WI38 (cell line): Measurements from ENCODE around the gene EPHB1.
"Not testable (repeated sequence)": the region's sequence is repeated elsewhere in the genome, so short reads cannot be mapped to it uniquely, and the experiment has no call there.

Source experiments
- H3K4me3 ChIP-seq: 2 replicates; pipeline ENCODE4 v1.5.1; 2011; ENCODE audit warnings: low read depth, mild to moderate bottlenecking, control low read depth, low read length
- TF ChIP-seq, protein P1 (sequence below): IDR thresholded peaks from 2 replicates; pipeline ENCODE4 v1.5.1; 2012; ENCODE audit warnings: low read depth, mild to moderate bottlenecking, control low read depth, low read length

EPHB1 gene

DNA sequence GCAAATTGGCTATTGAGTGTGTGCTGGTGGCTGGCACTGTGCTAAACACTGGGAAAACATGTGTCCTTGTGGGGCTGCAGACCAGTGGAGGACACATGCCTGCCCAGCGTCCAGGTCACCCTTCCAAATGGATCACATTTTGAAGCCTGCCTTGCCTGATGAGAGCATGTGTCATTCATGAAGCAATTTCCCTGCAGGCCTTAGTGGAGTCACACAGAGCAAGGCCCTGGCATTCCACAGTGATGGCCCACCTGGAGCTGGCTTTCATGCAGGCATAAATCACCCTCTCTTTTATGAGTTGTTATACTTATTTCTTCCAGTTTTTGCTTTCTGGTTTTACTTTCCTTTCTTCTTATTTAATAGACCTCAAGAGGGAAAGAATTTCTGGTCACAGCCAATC is 219.5 kb downstream of the EPHB1 start:
- no peak overlapping the region for H3K4me3 ChIP-seq
- TF ChIP-seq, protein P1, sequence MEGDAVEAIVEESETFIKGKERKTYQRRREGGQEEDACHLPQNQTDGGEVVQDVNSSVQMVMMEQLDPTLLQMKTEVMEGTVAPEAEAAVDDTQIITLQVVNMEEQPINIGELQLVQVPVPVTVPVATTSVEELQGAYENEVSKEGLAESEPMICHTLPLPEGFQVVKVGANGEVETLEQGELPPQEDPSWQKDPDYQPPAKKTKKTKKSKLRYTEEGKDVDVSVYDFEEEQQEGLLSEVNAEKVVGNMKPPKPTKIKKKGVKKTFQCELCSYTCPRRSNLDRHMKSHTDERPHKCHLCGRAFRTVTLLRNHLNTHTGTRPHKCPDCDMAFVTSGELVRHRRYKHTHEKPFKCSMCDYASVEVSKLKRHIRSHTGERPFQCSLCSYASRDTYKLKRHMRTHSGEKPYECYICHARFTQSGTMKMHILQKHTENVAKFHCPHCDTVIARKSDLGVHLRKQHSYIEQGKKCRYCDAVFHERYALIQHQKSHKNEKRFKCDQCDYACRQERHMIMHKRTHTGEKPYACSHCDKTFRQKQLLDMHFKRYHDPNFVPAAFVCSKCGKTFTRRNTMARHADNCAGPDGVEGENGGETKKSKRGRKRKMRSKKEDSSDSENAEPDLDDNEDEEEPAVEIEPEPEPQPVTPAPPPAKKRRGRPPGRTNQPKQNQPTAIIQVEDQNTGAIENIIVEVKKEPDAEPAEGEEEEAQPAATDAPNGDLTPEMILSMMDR: no peak

DNA sequence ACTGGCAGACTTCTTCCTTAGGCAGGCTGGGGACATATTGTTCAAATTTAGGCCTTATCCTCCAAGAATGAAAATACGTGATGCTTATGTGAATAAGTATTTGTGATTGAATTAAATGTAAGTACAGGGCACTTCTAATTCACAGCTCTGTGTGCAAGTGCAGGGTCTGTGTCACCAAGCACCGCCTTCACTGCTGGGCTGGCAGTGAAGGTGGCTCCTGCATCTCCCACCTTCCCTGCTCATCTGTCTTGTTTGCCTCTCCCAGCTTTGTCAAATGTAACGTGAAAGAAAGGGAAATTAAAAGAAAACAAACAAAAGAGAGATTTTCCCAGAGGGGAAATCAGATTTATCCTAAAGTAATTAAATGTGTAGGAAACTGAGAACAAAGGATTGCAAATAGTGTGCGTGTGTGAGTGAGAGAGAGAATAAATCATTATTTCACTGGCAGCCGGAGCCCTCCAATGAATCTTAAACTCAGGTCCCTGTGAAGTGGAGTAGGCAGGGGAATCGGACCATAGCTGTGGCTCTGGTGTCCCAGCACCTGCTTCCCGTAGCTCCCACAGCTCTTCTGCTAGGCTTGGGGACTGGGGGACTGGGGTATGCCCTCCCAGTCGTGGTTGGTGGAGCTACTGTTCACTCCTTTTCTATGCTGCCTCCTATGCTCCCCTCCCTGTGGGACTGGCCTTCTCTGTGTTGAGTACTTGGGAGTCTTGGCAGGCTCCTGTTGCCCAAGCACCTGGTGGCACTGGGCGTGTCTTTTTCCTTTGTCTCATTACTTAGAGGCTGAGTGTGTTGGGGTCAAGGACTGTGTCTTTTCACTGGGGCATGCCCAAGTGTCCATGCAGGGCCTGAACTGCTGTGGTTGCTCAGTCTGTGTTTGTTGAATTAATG is 222.2 kb downstream of the EPHB1 start:
- H3K4me3 ChIP-seq: no peak overlapping the region
- TF ChIP-seq, protein P1: no peak

DNA sequence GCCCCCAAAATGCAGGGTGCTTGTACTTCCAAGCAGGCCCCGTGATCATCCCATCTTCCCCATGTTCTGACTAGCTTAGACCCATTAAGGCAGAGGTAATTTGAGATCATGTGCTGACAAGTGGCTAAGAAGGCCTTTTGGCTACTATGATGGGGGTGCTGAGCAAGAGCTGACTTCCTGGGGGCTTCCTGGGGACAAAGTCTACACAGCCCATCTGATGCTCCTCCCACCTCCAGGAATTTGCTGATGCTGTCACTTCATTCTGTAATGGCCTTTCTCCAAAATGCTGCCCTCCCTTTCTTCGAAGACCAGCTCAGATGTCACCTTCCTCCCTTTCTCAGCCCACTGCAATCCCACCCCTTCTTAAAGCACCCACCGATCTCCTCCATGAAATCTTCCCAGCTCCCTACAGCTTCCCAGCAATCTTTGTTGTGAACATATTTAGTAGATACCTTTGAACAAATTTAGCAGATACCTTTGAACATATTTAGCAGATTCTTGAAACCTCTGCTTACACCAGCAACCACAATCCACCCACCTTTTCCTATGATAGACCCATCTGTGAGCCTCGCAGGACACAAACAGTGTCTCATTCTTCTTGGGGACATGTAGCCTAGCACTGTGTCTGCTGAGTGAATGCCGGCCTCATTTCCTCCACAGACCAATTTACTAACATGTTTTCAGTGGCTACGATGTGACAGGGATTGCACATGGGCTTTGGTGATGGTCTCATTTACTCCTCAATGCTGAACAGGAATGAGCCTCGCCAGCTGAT is 223.3 kb downstream of the EPHB1 start:
- TF ChIP-seq, protein P1: no peak
- H3K4me3 ChIP-seq: no peak overlapping the region

DNA sequence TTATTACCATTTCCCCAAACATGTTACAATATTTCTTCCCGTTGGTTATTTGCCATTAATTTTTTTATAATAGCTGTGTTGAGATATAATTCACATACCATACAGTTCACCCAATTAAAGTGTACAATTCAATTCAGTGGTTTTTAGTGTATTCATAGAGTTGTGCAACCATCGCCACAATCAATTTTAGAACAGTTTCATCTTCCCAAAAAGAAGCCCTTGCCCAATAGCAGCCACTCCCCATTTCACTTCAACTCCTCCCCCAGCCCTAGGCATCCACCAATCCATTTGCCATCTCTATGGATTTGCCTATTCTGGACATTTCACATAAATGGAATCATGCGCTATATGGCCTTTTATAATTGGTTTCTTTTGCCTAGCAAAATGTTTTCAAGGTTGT is 225.1 kb downstream of the EPHB1 start:
- no peak overlapping the region for H3K4me3 ChIP-seq
- TF ChIP-seq, protein P1: no peak

DNA sequence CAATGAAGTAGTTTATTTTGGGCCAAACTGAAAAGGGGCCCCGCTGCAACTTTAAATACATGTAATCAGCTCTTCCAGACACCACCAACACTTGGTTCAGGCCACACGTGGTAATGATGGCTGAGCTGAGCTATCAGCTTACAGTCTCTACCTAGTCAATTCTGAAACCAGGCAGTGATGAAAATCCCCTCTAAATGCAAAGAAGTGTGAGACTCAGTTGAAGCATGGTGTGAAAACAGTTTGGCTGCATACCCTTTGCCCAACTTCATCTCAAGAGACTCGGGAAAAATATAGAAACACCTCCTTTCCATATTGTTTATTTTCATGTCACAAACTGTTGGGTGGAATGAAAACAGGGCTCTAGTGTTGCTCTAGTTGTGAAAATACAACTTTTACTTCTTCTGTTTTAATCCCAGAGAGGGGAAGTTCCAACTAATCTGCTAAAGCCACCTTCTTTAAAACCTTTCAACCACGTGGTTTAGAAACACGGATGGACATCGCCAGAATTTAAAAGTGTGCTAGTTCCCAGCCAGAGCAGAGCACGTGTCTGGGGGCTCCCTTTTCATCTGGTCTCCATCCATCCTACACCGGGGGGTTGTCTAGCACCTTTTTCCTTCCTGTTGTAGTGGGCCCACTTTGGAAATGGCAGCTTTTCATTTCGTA is 229.1 kb downstream of the EPHB1 start:
- TF ChIP-seq, protein P1: no peak
- H3K4me3 ChIP-seq: no peak overlapping the region

DNA sequence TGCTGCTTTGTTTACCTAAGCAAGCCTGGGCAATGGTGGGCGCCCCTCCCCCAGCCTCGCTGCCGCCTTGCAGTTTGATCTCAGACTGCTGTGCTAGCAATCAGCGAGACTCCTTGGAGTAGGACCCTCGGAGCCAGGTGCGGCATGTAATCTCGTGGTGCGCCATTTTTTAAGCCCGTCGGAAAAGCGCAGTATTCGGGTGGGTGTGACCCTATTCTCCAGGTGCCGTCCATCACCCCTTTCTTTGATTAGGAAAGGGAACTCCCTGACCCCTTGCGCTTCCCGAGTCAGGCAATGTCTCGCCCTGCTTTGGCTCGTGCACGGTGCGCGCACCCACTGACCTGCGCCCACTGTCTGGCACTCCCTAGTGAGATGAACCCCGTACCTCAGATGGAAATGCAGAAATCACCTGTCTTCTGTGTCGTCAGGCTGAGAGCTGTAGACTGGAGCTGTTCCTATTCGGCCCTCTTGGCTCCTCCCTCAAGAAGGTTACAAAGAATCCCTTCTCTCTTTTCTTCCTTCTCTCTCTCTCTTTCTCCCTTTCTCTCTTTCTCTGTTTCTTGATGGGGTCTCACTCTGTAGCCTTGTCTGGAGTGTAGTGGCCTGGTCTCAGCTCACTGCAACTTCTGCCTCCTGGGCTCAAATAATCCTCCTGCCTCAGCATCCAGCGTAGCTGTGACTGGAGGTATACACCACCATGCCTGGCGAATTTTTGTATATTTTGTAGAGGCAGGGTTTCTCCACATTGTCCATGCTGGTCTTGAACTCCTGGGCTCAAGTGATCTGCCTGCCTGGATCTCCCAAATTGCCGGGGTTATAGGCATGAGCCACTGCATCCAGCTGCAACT is 235.9 kb downstream of the EPHB1 start:
- not testable (repeated sequence) for H3K4me3 ChIP-seq

DNA sequence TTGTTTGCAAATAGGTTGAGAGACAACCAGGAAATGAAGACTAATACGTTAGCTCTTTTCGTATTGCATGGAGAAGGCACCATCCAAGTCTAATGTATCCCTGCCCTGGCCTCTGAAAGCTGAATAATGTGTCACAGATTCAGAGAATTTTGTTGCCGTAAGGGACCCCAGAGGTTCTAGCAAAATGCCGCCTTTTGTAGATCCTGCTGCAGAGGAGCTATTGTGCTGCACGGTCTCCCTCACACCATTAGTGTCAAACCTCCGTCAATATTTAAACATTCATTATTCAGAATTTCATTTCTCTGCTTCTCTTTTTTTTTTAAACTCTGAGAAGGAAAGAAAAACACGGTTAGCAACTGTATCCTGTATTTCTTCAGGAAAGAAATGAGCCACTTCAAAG is 238.7 kb downstream of the EPHB1 start:
- H3K4me3 ChIP-seq: no peak overlapping the region
- TF ChIP-seq, protein P1: no peak
